T-helper 22 cell (primary cell): ENCODE results near the gene TMEM63C.

ENCODE experiments used
- DNase-seq: peaks from one replicate; pipeline ENCODE4 v3.0.0-alpha.2; 2020; ENCODE audit warnings: low read depth

TMEM63C gene

DNA sequence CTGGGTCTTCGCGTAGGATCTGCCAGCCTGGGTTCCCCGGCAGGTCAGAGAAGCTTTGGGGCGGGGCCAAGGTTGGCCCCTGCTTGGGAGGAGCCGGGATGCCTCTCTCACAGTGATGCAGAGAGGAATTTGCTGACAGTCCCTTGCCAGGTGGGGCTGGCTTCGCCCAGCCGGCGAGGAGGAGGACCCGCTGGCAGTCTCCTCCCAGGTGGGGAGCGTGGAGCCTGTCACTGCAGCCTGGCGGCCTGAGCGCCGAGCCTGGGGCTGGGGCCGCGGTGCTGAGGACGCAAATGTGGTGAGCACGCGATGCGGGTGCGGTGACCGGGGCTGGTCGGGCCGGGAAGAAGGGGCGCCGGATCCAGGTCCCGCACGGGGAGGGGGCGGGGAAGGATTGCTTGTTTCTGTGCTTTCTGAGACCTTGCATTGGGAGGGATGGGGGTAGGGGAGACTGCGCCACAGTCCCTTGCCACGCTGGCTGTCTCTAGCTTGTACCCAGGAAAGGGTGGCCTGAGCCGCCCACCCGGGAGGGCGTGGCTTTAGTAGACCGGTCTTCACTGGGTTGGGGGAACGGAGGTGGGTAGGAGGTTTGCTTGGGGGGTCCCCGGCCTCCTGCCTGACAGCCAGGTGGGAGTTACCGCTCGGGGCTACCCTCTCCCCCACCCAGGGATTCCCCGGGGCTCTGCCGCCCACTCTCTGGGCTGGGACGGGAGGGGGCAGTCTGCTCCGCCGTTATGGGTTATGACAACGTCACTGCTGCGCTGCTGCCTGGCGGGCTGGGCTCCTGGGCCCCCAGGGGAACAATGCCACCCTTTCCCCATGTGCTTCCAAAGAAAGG lies at the start of gene TMEM63C:
Gene TMEM63C (plus strand): TSS at position 196 of the 835 bp plus-strand sequence. CDS start 37,016 bp downstream, outside the sequence.
- peak; percentile 11 for DNase-seq

DNA sequence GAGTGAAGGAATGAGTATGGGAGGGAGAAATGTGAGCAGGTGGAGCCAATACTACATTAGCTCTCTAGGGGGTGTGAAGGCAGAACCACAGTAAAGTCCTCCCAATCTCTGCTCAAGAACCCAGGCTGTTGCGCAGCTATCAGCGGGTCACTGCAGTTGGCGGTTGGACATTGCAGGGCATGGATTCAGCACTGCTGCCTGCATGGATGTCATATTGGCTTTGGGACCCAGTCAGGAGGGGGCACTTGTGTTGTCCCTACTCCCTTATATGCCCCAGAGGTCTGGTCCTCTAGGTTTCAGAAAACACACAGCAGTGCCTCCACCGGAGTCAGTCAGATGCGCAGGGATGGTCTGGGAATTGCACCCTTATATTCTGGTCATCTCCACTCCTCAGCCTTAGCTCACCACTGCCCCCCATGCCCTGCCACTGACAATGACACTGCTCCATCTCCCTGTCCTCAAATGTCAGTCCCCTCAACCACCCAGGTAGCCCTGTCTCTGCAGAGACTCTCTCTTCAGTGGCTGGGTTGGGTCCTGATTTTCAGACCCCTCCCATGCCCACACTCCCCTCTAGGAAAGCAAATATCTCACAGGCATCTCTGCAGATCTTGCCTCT lies 49.6 kb upstream of the TMEM63C start:
- DNase-seq, result no peak

GRCh38 chr14:77133720-77134338 lies 47.8 kb upstream of the TMEM63C start:
- DNase-seq, result no peak

DNA sequence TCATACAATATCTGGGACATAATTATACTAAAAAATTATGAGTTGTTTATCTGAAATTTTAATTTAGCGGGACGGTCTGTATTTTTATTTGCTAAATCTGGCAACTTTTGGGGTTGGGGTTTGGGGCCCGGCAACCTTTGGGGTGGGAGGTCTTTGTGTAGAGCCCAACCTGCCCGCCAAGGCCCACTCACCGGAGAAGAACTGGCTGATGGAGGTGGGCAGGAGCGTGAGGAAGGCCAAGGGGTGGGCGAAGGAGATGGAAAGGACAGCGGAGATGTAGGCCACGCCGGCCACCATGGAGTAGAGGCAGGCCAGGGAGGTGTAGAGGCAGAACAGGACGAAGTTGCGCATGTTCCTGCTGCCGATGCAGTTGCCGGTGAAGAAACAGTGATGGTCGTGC lies 42.6 kb upstream of the TMEM63C start:
- no peak for DNase-seq

- no peak for DNase-seq
These were observed 41.8 kb upstream of the TMEM63C start for GRCh38 chr14:77139540-77140358.

DNA sequence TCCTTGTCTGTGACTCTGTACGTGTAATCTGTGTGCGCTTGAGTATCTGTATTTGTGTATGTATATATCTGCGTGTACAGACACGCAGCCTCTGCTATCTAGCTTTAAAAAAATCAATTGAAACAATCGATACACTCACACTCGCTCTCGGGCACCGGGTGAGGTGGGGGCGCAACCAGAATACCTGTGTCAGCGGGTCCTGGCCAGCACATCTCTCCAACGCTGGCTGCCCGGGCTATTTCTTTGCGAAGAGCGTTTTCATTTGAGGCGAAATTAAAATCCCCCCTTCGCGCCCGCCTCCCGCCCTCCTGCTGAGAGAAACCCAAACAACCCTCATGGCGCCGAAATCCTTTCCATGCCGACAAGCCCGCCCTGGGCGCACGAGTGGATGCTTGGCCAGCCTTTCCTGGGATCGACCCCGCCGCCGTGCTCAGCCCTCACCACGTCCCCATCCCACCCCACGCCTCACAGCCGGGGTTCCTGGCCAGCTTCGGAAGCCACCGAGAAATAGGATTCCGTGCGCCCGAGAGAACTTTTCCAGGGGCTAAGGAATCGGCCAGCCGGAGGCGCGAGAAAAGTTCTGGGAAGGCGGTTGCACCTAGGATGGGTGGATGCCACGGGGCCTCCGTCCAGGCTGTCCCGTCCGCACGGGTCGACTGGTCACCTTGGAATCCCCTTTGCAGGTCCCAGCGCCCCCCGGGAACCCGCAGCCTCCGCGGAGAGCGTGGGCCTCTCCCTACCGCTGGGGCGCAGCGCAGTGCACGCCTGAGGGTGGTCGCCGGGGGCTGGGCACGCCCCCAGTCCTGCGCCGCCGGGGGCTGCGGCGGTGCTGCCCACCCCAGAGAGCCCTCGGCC lies 41.0 kb upstream of the TMEM63C start:
- DNase-seq, result no peak

GRCh38 chr14:77141214-77142004 lies 40.2 kb upstream of the TMEM63C start, which contains the start of gene ZDHHC22:
TSS of gene ZDHHC22 (minus strand) at chr14:77141791. CDS start at chr14:77139738, 2,053 bp downstream.
- no peak for DNase-seq

DNA sequence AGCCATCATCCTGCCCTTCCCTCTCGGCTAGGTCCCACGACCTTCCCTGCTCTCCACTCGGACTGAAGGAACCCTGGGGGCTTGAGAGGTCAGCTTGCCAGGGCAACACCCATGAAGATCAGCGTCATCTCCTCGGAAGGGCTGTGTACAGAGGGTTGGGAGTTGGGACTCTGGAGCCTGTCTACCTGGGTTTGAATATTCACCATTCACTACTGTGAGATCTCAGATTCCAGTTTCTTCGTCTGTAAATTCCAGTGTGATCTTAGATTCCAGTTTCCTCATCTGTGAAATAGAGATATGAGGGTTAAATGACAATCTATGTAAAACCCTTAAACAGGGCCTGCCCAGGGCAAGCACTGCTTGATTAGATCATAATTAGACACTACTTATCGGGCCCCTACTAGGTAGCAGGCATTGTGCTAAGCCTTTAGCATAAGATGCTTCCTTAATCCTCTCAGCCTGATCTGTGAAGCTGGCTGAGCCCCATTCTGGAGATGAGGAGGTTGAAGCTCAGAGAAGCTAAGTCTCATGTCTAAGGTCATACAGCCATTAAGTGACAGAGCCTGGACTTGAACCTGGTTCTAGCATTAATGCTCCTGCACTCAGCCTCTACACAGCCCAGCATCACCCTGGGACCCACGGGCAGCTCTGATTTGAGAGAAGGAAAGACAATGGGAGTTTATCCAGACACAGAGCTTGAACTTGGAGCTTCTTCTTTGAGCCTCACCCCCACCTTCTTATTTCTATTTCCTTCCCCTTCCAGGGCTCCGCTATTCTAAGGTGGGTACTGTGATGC lies 39.4 kb upstream of the TMEM63C start:
- DNase-seq, result no peak

- no peak for DNase-seq
These were observed 38.5 kb upstream of the TMEM63C start for GRCh38 chr14:77143071-77143470.

- no peak for DNase-seq
These were observed 37.0 kb upstream of the TMEM63C start for GRCh38 chr14:77144412-77145115.

- DNase-seq, result no peak
These were observed 35.4 kb upstream of the TMEM63C start for GRCh38 chr14:77145975-77146740.

- DNase-seq, result no peak
These were observed 32.9 kb upstream of the TMEM63C start for GRCh38 chr14:77148510-77149231.

DNA sequence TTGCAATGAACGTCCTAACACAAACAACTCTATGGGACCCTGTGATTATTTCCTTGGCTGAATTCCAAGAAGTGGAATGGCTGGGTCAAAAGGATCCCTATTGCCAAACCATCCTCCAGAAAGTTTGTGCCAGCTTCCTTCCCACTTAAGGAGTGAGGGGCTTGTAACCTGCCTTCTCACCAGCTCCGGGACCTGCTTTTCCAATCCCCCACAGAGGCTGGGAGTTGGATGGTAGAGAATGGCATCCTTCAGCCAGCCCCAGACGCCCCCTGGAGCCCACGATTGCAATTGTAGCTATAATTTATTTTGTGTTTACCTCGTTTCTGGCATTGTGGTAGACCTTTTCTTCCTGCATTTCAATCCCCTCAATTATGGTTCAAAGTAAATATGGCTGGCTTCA lies 30.4 kb upstream of the TMEM63C start:
- no peak for DNase-seq

DNA sequence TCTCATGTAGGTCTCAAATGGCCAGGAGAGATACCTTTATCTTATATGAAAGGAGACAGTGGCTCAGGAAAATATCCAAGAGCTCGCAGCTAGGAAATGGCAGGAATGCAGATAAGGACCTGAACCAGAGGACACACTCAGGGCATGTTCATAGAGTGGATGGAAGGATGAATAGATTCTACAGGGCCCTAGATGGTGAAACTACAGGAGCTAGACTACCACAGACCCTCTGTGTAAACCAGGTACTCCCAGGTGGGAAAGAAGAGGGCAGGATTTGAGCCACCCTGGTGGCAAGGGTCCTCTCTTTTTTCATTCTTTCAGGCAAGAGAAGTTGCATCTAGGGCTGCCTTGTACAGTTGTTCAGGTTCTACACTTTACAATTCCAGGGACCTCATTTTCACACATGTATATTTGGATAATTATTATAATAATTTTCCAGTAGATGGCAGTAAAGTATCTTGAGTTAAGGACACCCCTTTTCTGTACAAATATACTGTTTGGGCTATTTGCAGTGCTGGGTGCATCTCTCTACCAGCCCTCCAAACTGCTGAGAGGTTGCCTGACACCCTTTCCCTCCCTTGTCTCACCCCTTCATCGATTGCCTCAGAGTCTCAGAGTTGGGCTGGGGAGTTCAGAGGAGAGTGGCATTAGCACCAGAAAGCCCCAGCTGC lies 29.5 kb upstream of the TMEM63C start:
- DNase-seq, result no peak

- no peak for DNase-seq
These were observed 27.8 kb upstream of the TMEM63C start for GRCh38 chr14:77153802-77154201.

DNA sequence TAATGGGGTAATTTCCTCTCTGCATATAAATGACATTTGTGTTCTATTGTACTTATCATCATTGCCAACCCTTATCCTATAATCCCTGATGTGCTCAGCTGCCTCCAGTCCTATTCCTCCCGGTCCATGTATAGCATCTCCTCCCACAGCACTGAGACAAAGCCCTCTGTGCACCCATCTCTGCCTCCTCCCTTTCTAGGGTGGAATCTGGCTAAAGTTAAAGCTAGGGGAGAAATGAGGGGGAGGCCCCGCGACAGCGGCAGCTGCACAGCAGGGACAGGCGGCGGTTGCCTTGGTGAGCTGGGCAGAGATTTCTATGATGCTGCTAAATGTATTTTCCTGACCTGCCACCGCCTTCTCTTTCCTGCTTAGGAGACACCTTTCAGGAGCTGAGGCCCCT lies 27.2 kb upstream of the TMEM63C start:
- DNase-seq, result no peak

- no peak for DNase-seq
These were observed 26.5 kb upstream of the TMEM63C start for GRCh38 chr14:77155083-77155482.
